Measurements from ENCODE around the gene CAMTA1.

GRCh38 chr1:7253988-7254587 is 468.8 kb downstream of the CAMTA1 start:
- no peak for TF ChIP-seq TCF7L2 (IDR thresholded peaks at IDR 0.05; ENCODE audit: low read depth, low read length)
- no peak for TF ChIP-seq CTCF (IDR thresholded peaks at IDR 0.05)
- TF ChIP-seq REST (IDR thresholded peaks at IDR 0.05; ENCODE audit: insufficient read depth in 1 of 2, low read depth in 2 of 2, low read length in 1 of 2), result no peak
- no peak for TF ChIP-seq POLR2AphosphoS5 (IDR thresholded peaks at IDR 0.05; ENCODE audit: low read depth, low read length)
